ENCODE measurements around the gene RORB. TPM values are rescaled to one million over a fixed set of nuclear protein-coding genes. Genes with fewer than 3 reads are reported as not detected.

Gene RORB
- total and polyA plus RNA-seq, 4 donors: 0.01 to 0.05 TPM; not detected in 2

DNA sequence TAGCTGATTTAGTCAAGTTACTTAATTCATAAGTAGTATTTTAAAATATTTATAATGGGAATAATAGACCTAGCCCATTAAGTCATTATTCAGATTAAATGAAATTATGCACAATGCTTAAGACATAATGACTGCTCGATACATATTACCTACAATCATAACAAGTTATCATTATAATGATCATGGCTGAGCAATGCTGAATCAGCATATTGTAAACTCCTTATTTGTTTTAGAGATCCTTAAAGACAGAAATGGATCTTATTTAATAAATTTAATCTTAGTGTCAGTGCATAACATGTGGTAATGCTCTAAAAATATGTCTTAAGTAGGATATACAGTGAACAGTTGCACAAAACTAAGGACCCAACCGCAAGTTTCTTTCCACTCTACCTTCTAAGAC lies 221.6 kb downstream of the RORB start:
- whole genome bisulfite sequencing: 93% methylated on average over 2 of the region's 2 CpGs
- no peaks in the 10 kb centered on the region for H3K36me3 ChIP-seq (ENCODE audit: control insufficient read depth in 4 of 4, insufficient read depth in 3 of 4, low read depth in 1 of 4, low read length in 3 of 4)
- H3K4me3 ChIP-seq (ENCODE audit: low read depth in 1 of 3, low read length in 3 of 3): no peak overlapping the region
- no peak for TF ChIP-seq FOXA1 (IDR thresholded peaks at IDR 0.05)
- no peak for TF ChIP-seq EGR1 (IDR thresholded peaks at IDR 0.05; ENCODE audit: low read depth in 2 of 2)
- TF ChIP-seq GABPA (IDR thresholded peaks at IDR 0.05 in 1 of 2, conservative IDR thresholded peaks at IDR 0.05 in 1 of 2): no peak
- no peak for TF ChIP-seq RXRA (IDR thresholded peaks at IDR 0.05)
- TF ChIP-seq TAF1 (conservative IDR thresholded peaks at IDR 0.05): no peak
- TF ChIP-seq FOXA2 (IDR thresholded peaks at IDR 0.05): no peak
- TF ChIP-seq SP1 (IDR thresholded peaks at IDR 0.05): no peak
- TF ChIP-seq, protein P1, sequence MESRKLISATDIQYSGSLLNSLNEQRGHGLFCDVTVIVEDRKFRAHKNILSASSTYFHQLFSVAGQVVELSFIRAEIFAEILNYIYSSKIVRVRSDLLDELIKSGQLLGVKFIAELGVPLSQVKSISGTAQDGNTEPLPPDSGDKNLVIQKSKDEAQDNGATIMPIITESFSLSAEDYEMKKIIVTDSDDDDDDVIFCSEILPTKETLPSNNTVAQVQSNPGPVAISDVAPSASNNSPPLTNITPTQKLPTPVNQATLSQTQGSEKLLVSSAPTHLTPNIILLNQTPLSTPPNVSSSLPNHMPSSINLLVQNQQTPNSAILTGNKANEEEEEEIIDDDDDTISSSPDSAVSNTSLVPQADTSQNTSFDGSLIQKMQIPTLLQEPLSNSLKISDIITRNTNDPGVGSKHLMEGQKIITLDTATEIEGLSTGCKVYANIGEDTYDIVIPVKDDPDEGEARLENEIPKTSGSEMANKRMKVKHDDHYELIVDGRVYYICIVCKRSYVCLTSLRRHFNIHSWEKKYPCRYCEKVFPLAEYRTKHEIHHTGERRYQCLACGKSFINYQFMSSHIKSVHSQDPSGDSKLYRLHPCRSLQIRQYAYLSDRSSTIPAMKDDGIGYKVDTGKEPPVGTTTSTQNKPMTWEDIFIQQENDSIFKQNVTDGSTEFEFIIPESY (IDR thresholded peaks at IDR 0.05): no peak
- TF ChIP-seq, protein P2, sequence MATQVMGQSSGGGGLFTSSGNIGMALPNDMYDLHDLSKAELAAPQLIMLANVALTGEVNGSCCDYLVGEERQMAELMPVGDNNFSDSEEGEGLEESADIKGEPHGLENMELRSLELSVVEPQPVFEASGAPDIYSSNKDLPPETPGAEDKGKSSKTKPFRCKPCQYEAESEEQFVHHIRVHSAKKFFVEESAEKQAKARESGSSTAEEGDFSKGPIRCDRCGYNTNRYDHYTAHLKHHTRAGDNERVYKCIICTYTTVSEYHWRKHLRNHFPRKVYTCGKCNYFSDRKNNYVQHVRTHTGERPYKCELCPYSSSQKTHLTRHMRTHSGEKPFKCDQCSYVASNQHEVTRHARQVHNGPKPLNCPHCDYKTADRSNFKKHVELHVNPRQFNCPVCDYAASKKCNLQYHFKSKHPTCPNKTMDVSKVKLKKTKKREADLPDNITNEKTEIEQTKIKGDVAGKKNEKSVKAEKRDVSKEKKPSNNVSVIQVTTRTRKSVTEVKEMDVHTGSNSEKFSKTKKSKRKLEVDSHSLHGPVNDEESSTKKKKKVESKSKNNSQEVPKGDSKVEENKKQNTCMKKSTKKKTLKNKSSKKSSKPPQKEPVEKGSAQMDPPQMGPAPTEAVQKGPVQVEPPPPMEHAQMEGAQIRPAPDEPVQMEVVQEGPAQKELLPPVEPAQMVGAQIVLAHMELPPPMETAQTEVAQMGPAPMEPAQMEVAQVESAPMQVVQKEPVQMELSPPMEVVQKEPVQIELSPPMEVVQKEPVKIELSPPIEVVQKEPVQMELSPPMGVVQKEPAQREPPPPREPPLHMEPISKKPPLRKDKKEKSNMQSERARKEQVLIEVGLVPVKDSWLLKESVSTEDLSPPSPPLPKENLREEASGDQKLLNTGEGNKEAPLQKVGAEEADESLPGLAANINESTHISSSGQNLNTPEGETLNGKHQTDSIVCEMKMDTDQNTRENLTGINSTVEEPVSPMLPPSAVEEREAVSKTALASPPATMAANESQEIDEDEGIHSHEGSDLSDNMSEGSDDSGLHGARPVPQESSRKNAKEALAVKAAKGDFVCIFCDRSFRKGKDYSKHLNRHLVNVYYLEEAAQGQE (IDR thresholded peaks at IDR 0.05): no peak
- no peak for TF ChIP-seq ATF3 (IDR thresholded peaks at IDR 0.05)
- no peak for TF ChIP-seq JUND (IDR thresholded peaks at IDR 0.05)
- no peak for TF ChIP-seq HNF4G (IDR thresholded peaks at IDR 0.05)
- H3K27me3 ChIP-seq (ENCODE audit: control insufficient read depth in 4 of 4, insufficient read depth in 4 of 4, low read length in 3 of 4): no peaks in the 10 kb centered on the region
- H3K9me3 ChIP-seq (ENCODE audit: control insufficient read depth in 4 of 4, low read length in 3 of 4): no peaks in the 10 kb centered on the region
- no peak for DNase-seq (ENCODE audit: low spot score)
- H3K27ac ChIP-seq (ENCODE audit: low read depth in 1 of 2, low read length in 2 of 2): no peak overlapping the region
- no peak overlapping the region for H3K9ac ChIP-seq (ENCODE audit: low read depth in 1 of 2, low read length in 2 of 2)
- H3K4me1 ChIP-seq (ENCODE audit: control insufficient read depth in 4 of 4, insufficient read depth in 4 of 4, low read length in 3 of 4): no peaks in the 10 kb centered on the region

- DNase-seq (ENCODE audit: low spot score): no peak
- H3K4me3 ChIP-seq (ENCODE audit: low read depth in 1 of 3, low read length in 3 of 3): no peak overlapping the region
- peaks cover 0 to 2% (median 0%) of the 10 kb centered on the region in 4 donors for H3K27me3 ChIP-seq (ENCODE audit: control insufficient read depth in 4 of 4, insufficient read depth in 4 of 4, low read length in 3 of 4)
- no peaks in the 10 kb centered on the region for H3K36me3 ChIP-seq (ENCODE audit: control insufficient read depth in 4 of 4, insufficient read depth in 3 of 4, low read depth in 1 of 4, low read length in 3 of 4)
- H3K9me3 ChIP-seq (ENCODE audit: control insufficient read depth in 4 of 4, low read length in 3 of 4): no peaks in the 10 kb centered on the region
- no peak overlapping the region for H3K27ac ChIP-seq (ENCODE audit: low read depth in 1 of 2, low read length in 2 of 2)
- H3K4me1 ChIP-seq (ENCODE audit: control insufficient read depth in 4 of 4, insufficient read depth in 4 of 4, low read length in 3 of 4): no peaks in the 10 kb centered on the region
- 71% methylated on average over 1 of the region's 1 CpG for WGBS
- no peak overlapping the region for H3K9ac ChIP-seq (ENCODE audit: low read depth in 1 of 2, low read length in 2 of 2)
- TF ChIP-seq EGR1 (IDR thresholded peaks at IDR 0.05; ENCODE audit: low read depth in 2 of 2): no peak
- TF ChIP-seq FOXA2 (IDR thresholded peaks at IDR 0.05): no peak
- TF ChIP-seq FOXA1 (IDR thresholded peaks at IDR 0.05): no peak
- TF ChIP-seq GABPA (IDR thresholded peaks at IDR 0.05 in 1 of 2, conservative IDR thresholded peaks at IDR 0.05 in 1 of 2): no peak
- TF ChIP-seq MAX (IDR thresholded peaks at IDR 0.05): no peak
- no peak for TF ChIP-seq JUND (IDR thresholded peaks at IDR 0.05)
- TF ChIP-seq RXRA (IDR thresholded peaks at IDR 0.05): no peak
- TF ChIP-seq ATF3 (IDR thresholded peaks at IDR 0.05): no peak
- TF ChIP-seq, protein P1 (IDR thresholded peaks at IDR 0.05): no peak
- TF ChIP-seq HNF4A (conservative IDR thresholded peaks at IDR 0.05): no peak
- no peak for TF ChIP-seq NR2F2 (IDR thresholded peaks at IDR 0.05)
- TF ChIP-seq CTCF (IDR thresholded peaks at IDR 0.05; ENCODE audit: low read depth, low read length, missing input control): no peak
- TF ChIP-seq, protein P2 (IDR thresholded peaks at IDR 0.05): no peak
- TF ChIP-seq RAD21 (IDR thresholded peaks at IDR 0.05): no peak
- TF ChIP-seq SP1 (IDR thresholded peaks at IDR 0.05): no peak
- no peak for TF ChIP-seq HNF4G (IDR thresholded peaks at IDR 0.05)
- TF ChIP-seq TAF1 (conservative IDR thresholded peaks at IDR 0.05): no peak
Measured at GRCh38 chr9:74719306-74719705, 222.2 kb downstream of the RORB start.

Measured in liver (tissue), 9 donors.